ENCODE measurements around the gene PACSIN1. TPM values are rescaled to one million over a fixed set of nuclear protein-coding genes. Genes with fewer than 3 reads are reported as not detected.

PACSIN1 gene
- total and polyA plus RNA-seq, 2 donors (not counting 3 experiments of a cell fraction or from before 2014, with no cell fraction given): 0.03 TPM; not detected in 1

DNA sequence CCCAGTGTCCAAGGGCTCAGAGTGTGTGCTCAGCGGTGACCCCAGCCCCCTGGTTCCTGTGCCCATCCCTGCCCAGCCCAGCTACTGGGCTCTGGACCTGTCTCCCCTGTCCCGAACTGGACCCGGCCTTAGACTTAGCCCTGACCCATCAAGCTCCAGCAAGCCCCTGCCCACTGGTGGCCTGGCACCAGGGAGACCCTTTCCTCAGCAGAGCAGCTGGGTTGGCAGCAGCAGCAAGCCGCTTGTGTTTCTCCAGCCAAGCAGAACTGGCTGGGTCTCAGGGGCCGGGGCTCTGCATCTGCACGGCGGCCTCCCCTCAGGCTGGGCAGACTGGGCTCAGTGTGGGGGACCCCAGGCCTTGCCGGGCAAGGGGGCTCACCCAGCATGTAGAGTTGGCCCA is 89.5 kb downstream of the PACSIN1 start:
- Histone ChIP-seq H3K4me2 (ENCODE audit: insufficient read depth, low read length) (no peak overlapping the region), H3K4me3 (replicated peaks in 1 of 3; ENCODE audit: insufficient read depth in 1 of 3, low read depth in 1 of 3, low read length in 3 of 3) (no peak overlapping the region), H3K27ac (ENCODE audit: insufficient read depth, low read depth, low read length) (no peak overlapping the region), H4K20me1 (replicated peaks; ENCODE audit: control insufficient read depth, extremely low read depth, insufficient read depth, low read length) (no peaks in the 10 kb centered on the region), H3K79me2 (ENCODE audit: control insufficient read depth, insufficient read depth, low read length) (no peaks in the 10 kb centered on the region), H3K4me1 (ENCODE audit: control insufficient read depth, extremely low read depth, insufficient read depth, low read length) (no peaks in the 10 kb centered on the region), H2AFZ (ENCODE audit: low read depth, low read length) (no peak overlapping the region), H3K27me3 (ENCODE audit: control insufficient read depth in 2 of 2, insufficient read depth in 2 of 2, low read length in 2 of 2) (no peaks in the 10 kb centered on the region), H3K9me1 (replicated peaks; ENCODE audit: control insufficient read depth, extremely low read depth, insufficient read depth, low read length) (no peaks in the 10 kb centered on the region), H3K9me3 (replicated peaks; ENCODE audit: control insufficient read depth, insufficient read depth, low read length) (no peaks in the 10 kb centered on the region), H3K9ac (replicated peaks; ENCODE audit: extremely low read depth, insufficient read depth, low read length) (no peak overlapping the region), H3K36me3 (ENCODE audit: control insufficient read depth in 2 of 2, extremely low read depth in 1 of 2, insufficient read depth in 2 of 2, low read length in 2 of 2) (no peaks in the 10 kb centered on the region)
- TF ChIP-seq GATA2 (IDR thresholded peaks at IDR 0.05; ENCODE audit: insufficient read depth, insufficient read length, low read depth, low read length): no peak
- TF ChIP-seq POLR2A (IDR thresholded peaks at IDR 0.05; ENCODE audit: low read depth, low read length): no peak
- TF ChIP-seq POLR2AphosphoS5 (IDR thresholded peaks at IDR 0.05; ENCODE audit: insufficient read depth, low read depth, low read length): no peak
- no peak for TF ChIP-seq EZH2 (IDR thresholded peaks at IDR 0.05; ENCODE audit: borderline replicate concordance, low read depth, low read length, severe bottlenecking)
- no peak for TF ChIP-seq MYC (IDR thresholded peaks at IDR 0.05; ENCODE audit: low read depth, low read length)
- TF ChIP-seq, protein P1, sequence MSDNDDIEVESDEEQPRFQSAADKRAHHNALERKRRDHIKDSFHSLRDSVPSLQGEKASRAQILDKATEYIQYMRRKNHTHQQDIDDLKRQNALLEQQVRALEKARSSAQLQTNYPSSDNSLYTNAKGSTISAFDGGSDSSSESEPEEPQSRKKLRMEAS (IDR thresholded peaks at IDR 0.05; ENCODE audit: insufficient read depth, insufficient read length): no peak
- TF ChIP-seq, protein P2, sequence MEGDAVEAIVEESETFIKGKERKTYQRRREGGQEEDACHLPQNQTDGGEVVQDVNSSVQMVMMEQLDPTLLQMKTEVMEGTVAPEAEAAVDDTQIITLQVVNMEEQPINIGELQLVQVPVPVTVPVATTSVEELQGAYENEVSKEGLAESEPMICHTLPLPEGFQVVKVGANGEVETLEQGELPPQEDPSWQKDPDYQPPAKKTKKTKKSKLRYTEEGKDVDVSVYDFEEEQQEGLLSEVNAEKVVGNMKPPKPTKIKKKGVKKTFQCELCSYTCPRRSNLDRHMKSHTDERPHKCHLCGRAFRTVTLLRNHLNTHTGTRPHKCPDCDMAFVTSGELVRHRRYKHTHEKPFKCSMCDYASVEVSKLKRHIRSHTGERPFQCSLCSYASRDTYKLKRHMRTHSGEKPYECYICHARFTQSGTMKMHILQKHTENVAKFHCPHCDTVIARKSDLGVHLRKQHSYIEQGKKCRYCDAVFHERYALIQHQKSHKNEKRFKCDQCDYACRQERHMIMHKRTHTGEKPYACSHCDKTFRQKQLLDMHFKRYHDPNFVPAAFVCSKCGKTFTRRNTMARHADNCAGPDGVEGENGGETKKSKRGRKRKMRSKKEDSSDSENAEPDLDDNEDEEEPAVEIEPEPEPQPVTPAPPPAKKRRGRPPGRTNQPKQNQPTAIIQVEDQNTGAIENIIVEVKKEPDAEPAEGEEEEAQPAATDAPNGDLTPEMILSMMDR (IDR thresholded peaks at IDR 0.05; ENCODE audit: extremely low read depth in 1 of 2, insufficient read depth in 1 of 2, low read depth in 1 of 2, low read length in 2 of 2): no peak
- TF ChIP-seq FOS (IDR thresholded peaks at IDR 0.05; ENCODE audit: borderline replicate concordance, insufficient read depth, low read length): no peak
- TF ChIP-seq JUN (IDR thresholded peaks at IDR 0.05; ENCODE audit: borderline replicate concordance, insufficient read depth, insufficient read length, low read depth): no peak
- dilution Hi-C loops (cut with MboI; ENCODE audit: extremely low pct_ligation_motif_present, low sequenced_read_pairs) (no loop called here), intact Hi-C loops (cut with micrococcal nuclease) (no loop called here)
- DNase-seq (ENCODE audit: low read depth, low spot score) (no peak), FAIRE-seq (no peak)
- POLR2A ChIA-PET: no interaction called here
- CTCF ChIA-PET: no interaction called here
- BruUV-seq (replicated peaks): no TSS peak

Measured in endothelial cell of umbilical vein (primary cell).